Prostate gland (tissue), 2 donors: ENCODE data around the gene CYP2E1. TPM values are rescaled to one million over a fixed set of nuclear protein-coding genes. Genes with fewer than 3 reads are reported as not detected.

Experiments used
- DNase-seq: peaks from one replicate; pipeline ENCODE4 v3.0.0-alpha.2; 2019; ENCODE audit warnings: low spot score
- H3K27ac ChIP-seq, 2 donors: fragments of 200-600 bp; sonication (generic); 2 replicates each; pipeline ENCODE4 v1.5.1; 2017 to 2019
- H3K27me3 ChIP-seq: fragments of 200-600 bp; sonication (generic); replicated peaks from 2 replicates; pipeline ENCODE4 v1.5.1; 2019; ENCODE audit not compliant: insufficient read depth
- H3K36me3 ChIP-seq, 2 donors: fragments of 200-600 bp; sonication (generic); 1 replicate in 1 of 2; 2 replicates in 1 of 2; pipeline versions ENCODE4 v1.5.1 to v1.8.1; 2017 to 2019
- H3K4me1 ChIP-seq: fragments of 200-600 bp; sonication (generic); replicated peaks from 2 replicates; pipeline ENCODE4 v1.5.1; 2019
- H3K4me3 ChIP-seq, 2 donors: fragments of 200-600 bp; sonication (generic); 2 replicates each; pipeline ENCODE4 v1.5.1; 2017 to 2019
- H3K9me3 ChIP-seq: fragments of 200-600 bp; sonication (generic); 2 replicates; pipeline ENCODE4 v1.5.1; 2017
- POLR2A ChIP-seq: fragments of 450-650 bp; IDR thresholded peaks from one replicate; pipeline ENCODE4 v1.6.1; 2016; ENCODE audit warnings: antibody characterized with exemption, mild to moderate bottlenecking
- POLR2AphosphoS5 ChIP-seq: sonication (generic); formaldehyde crosslinking; IDR thresholded peaks from one replicate; pipeline ENCODE4 v1.6.1; 2017; ENCODE audit warnings: antibody characterized with exemption
- WGBS: methylation state at CpG from one replicate; pipeline ENCODE4 v1.1.5; 2018; 5-methylcytosine and 5-hydroxymethylcytosine counted together
- intact Hi-C: fragments of 100-400 bp; cut with DNase I; formaldehyde crosslinking; loops from one replicate; pipeline ENCODE4 v1.14.2; 2022
- total RNA-seq, 2 donors: library from RNA; depleted of rRNA; stranded (reverse); fragments of >200 nt; gene quantifications; one replicate each; pipeline ENCODE4 v1.1.0, GENCODE V29; 2016
- TF ChIP-seq, protein P1 (sequence below), 4 experiments: fragments of 200-600 bp in 2 of 4; fragments of 450-650 bp in 2 of 4; sonication (generic) in 2 of 4; IDR thresholded peaks; 1 replicate in 3 of 4; 2 replicates in 1 of 4; pipeline ENCODE4 v1.5.1; 2016 to 2019; ENCODE audit warnings: antibody characterized with exemption in 4 of 4, mild to moderate bottlenecking in 2 of 4, moderate library complexity in 2 of 4

The CYP2E1 gene
- total RNA-seq, 2 donors from 2014 or later, result 3.7 to 8.1 TPM

DNA sequence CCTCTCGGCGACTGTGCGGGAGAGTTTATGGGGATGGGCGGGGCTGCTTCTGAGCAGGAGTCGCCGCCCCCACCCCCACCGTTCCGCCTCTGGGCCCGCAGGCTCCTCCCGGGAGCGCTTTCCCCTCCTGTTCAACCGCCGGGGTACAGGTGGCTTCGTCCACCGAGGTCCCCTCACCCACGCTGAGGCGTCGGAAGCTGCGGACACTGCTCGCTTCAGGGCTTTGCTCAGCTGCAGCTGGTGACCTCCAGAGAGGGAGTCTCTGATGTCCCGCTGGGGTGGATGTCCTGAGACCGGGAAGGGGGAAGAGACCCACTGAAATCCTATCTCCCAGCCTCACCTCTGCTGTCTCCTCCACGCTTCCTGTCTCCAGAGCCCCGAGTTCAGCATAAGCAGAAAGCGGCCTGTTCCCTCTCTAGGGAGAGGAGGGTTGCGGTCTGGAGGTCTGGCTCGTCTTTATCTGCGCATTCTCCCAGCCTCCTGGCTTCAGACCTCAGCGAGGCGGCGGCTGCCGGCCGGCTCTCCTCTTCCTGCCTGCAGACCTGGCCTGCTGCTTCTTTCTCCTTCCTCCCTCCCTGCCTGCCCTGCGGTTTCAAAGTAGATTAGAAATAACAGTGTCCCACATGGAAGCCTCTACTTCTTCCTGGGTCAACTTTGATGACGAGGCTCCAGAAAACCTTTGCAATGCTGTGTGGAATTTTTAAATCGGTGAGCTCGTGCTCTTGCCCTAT, 1.8 kb downstream of the CYP2E1 start:
- no peaks in the 10 kb centered on the region for H3K4me1 ChIP-seq
- no peak for DNase-seq
- no peaks in the 10 kb centered on the region for H3K36me3 ChIP-seq
- H3K27ac ChIP-seq, result no peak overlapping the region
- intact Hi-C loops, result no loop called here
- H3K27me3 ChIP-seq, result no peaks in the 10 kb centered on the region
- TF ChIP-seq POLR2AphosphoS5 (no peak), POLR2A (no peak)
- H3K4me3 ChIP-seq, result peak overlapping the region; percentile 17 to 19
- H3K9me3 ChIP-seq, result no peaks in the 10 kb centered on the region
- 11% methylated on average over 28 of the region's 37 CpGs for WGBS

DNA sequence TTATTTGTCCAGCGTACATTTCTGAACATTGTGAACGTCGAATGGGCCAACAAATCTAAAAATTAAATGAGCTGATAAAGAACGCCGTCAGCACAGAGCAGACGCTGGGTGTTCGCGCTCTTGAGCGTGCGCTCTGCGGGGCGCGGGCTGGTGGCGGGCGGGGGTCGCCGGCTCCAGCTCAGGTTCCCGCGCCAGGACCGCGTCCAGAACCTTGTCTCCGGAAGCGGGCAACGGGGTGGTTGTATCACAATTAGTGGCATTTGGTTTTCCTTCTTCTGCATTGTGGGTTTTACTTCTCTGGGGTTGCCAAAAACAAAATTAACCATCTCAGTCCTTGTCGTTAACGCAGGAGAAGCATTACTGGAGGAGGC, 2.4 kb downstream of the CYP2E1 start:
- no peak overlapping the region for H3K4me3 ChIP-seq
- WGBS, result 31% methylated on average over 26 of the region's 26 CpGs
- no peaks in the 10 kb centered on the region for H3K36me3 ChIP-seq
- H3K9me3 ChIP-seq, result no peaks in the 10 kb centered on the region
- DNase-seq, result no peak
- H3K27ac ChIP-seq, result no peak overlapping the region
- no peak for TF ChIP-seq POLR2A
- TF ChIP-seq, protein P1, sequence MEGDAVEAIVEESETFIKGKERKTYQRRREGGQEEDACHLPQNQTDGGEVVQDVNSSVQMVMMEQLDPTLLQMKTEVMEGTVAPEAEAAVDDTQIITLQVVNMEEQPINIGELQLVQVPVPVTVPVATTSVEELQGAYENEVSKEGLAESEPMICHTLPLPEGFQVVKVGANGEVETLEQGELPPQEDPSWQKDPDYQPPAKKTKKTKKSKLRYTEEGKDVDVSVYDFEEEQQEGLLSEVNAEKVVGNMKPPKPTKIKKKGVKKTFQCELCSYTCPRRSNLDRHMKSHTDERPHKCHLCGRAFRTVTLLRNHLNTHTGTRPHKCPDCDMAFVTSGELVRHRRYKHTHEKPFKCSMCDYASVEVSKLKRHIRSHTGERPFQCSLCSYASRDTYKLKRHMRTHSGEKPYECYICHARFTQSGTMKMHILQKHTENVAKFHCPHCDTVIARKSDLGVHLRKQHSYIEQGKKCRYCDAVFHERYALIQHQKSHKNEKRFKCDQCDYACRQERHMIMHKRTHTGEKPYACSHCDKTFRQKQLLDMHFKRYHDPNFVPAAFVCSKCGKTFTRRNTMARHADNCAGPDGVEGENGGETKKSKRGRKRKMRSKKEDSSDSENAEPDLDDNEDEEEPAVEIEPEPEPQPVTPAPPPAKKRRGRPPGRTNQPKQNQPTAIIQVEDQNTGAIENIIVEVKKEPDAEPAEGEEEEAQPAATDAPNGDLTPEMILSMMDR (IDR thresholded peaks at IDR 0.05), result no peak
- no peak for TF ChIP-seq POLR2AphosphoS5
- no peaks in the 10 kb centered on the region for H3K4me1 ChIP-seq
- intact Hi-C loops, result no loop called here
- H3K27me3 ChIP-seq, result no peaks in the 10 kb centered on the region

- TF ChIP-seq POLR2A (no peak), POLR2AphosphoS5 (no peak)
- TF ChIP-seq, protein P1 (IDR thresholded peaks at IDR 0.05), result no peak
- Histone ChIP-seq H3K9me3 (no peaks in the 10 kb centered on the region), H3K27ac (no peak overlapping the region), H3K36me3 (no peaks in the 10 kb centered on the region), H3K27me3 (no peaks in the 10 kb centered on the region), H3K4me1 (no peaks in the 10 kb centered on the region), H3K4me3 (no peak overlapping the region)
- no peak for DNase-seq
- WGBS, result 58% methylated on average over 9 of the region's 9 CpGs
- intact Hi-C loops, result no loop called here
Measured at GRCh38 chr10:133530506-133530905, 3.3 kb downstream of the CYP2E1 start.

GRCh38 chr10:133532871-133533270, 5.7 kb downstream of the CYP2E1 start:
- H3K36me3 ChIP-seq, result no peaks in the 10 kb centered on the region
- no peak overlapping the region for H3K4me3 ChIP-seq
- no peak overlapping the region for H3K27ac ChIP-seq
- H3K27me3 ChIP-seq, result no peaks in the 10 kb centered on the region
- WGBS, result 90% methylated on average over 7 of the region's 7 CpGs
- intact Hi-C loops, result no loop called here
- DNase-seq, result no peak
- H3K9me3 ChIP-seq, result no peaks in the 10 kb centered on the region
- TF ChIP-seq POLR2AphosphoS5, result no peak
- no peak for TF ChIP-seq POLR2A
- TF ChIP-seq, protein P1 (IDR thresholded peaks at IDR 0.05), result no peak
- no peaks in the 10 kb centered on the region for H3K4me1 ChIP-seq

- 85% methylated on average over 7 of the region's 7 CpGs for WGBS
- intact Hi-C loops, result no loop called here
- TF ChIP-seq, protein P1 (IDR thresholded peaks at IDR 0.05), result no peak
- no peak for TF ChIP-seq POLR2AphosphoS5
- no peak for TF ChIP-seq POLR2A
Measured at GRCh38 chr10:133534417-133534816, 7.3 kb downstream of the CYP2E1 start.

More at GRCh38 chr10:133534417-133534816, 7.3 kb downstream of the CYP2E1 start:
- no peak overlapping the region for H3K27ac ChIP-seq
- no peaks in the 10 kb centered on the region for H3K27me3 ChIP-seq
- no peaks in the 10 kb centered on the region for H3K4me1 ChIP-seq
- DNase-seq, result no peak
- H3K36me3 ChIP-seq, result no peaks in the 10 kb centered on the region
- no peak overlapping the region for H3K4me3 ChIP-seq
- H3K9me3 ChIP-seq, result no peaks in the 10 kb centered on the region
